A549 (cell line): ENCODE measurements around the gene GPSM1. TPM values are rescaled to one million over a fixed set of nuclear protein-coding genes. Genes with fewer than 3 reads are reported as not detected.

Experiments used
- ATAC-seq, 2 experiments: fragments of 200-7000 bp in 1 of 2; fragments of >200 bp in 1 of 2; cut with Nextera tagmentation in 1 of 2; cut with Tn5 transposase in 1 of 2; 3 replicates each; pipeline versions ENCODE4 v1.8.0 to v1.9.1; 2018 to 2020; ENCODE audit warnings: mild to moderate bottlenecking in 1 of 2, moderate library complexity in 1 of 2
- CTCF ChIA-PET: fragments of 300-600 bp; sonication (Branson Sonifier 250); formaldehyde crosslinking; extraction: SDS; loops from one replicate; lab custom pipeline; 2021; ENCODE audit warnings: antibody characterized with exemption, inconsistent platforms; lab: Yijun Ruan, JAX
- POLR2A ChIA-PET: fragments of 350-600 bp; formaldehyde crosslinking; extraction: SDS; loops from one replicate; lab custom pipeline; 2021; ENCODE audit warnings: antibody characterized with exemption, inconsistent platforms; lab: Yijun Ruan, JAX
- DNase-seq, 2 experiments: peaks; one replicate each; pipeline versions ENCODE4 v3.0.0 to v3.0.0-alpha.2; 2011 to 2016; ENCODE audit warnings: low read depth in 1 of 2, low spot score in 1 of 2
- FAIRE-seq: peaks from 2 replicates; lab custom pipeline; 2011; peaks lifted over from hg19 to GRCh38; lab: Jason Lieb, UNC
- H3K27ac ChIP-seq, 2 experiments: fragments of >200 bp; sonication (Bioruptor Twin); formaldehyde crosslinking; 3 replicates each; pipeline ENCODE4 v1.5.1; 2016 to 2017
- H3K4me1 ChIP-seq: fragments of >200 bp; sonication (Bioruptor Twin); formaldehyde crosslinking; 3 replicates; pipeline ENCODE4 v1.6.1; 2016
- H3K4me2 ChIP-seq: fragments of >200 bp; sonication (Bioruptor Twin); formaldehyde crosslinking; 3 replicates; pipeline ENCODE4 v1.6.1; 2016
- H3K4me3 ChIP-seq: fragments of >200 bp; sonication (Bioruptor Twin); formaldehyde crosslinking; 3 replicates; pipeline ENCODE4 v1.5.1; 2016
- H3K9me3 ChIP-seq: fragments of >200 bp; sonication (Bioruptor Twin); formaldehyde crosslinking; 3 replicates; pipeline ENCODE4 v1.6.1; 2016
- CBX2 ChIP-seq: fragments of 200-600 bp; sonication (generic); IDR thresholded peaks from 2 replicates; pipeline ENCODE4 v1.6.1; 2016; ENCODE audit warnings: low read depth, mild to moderate bottlenecking, borderline replicate concordance
- CHD2 ChIP-seq: fragments of 150-350 bp; IDR thresholded peaks from 2 replicates; pipeline ENCODE4 v1.6.1; 2014; ENCODE audit warnings: low read length; ENCODE audit not compliant: partially characterized antibody
- EHF ChIP-seq: fragments of 250-450 bp; sonication (Bioruptor Pico); IDR thresholded peaks from 2 replicates; pipeline ENCODE4 v1.5.0; 2020; ENCODE audit warnings: mild to moderate bottlenecking
- FOSB ChIP-seq: fragments of 250-450 bp; sonication (Bioruptor Pico); IDR thresholded peaks from 2 replicates; pipeline ENCODE4 v1.5.0; 2020; ENCODE audit warnings: mild to moderate bottlenecking, moderate library complexity
- FOSL2 ChIP-seq, 2 experiments: fragments of 450-650 bp in 1 of 2; fragments of >200 bp in 1 of 2; sonication (Bioruptor Twin) in 1 of 2; formaldehyde crosslinking; IDR thresholded peaks; 2 replicates each; pipeline versions ENCODE4 v1.5.0 to v1.6.1; 2016 to 2020; ENCODE audit warnings: mild to moderate bottlenecking in 1 of 2, moderate library complexity in 1 of 2
- FOXS1 ChIP-seq: fragments of 250-450 bp; sonication (Bioruptor Pico); IDR thresholded peaks from 2 replicates; pipeline ENCODE4 v1.5.0; 2020; ENCODE audit warnings: mild to moderate bottlenecking, moderate library complexity
- HDAC2 ChIP-seq: fragments of 200-600 bp; sonication (generic); IDR thresholded peaks from 2 replicates; pipeline ENCODE4 v1.6.1; 2016
- HOXB5 ChIP-seq: fragments of 250-450 bp; sonication (Bioruptor Pico); IDR thresholded peaks from 2 replicates; pipeline ENCODE4 v1.5.0; 2020; ENCODE audit warnings: mild to moderate bottlenecking, moderate library complexity
- KDM5A ChIP-seq: fragments of 200-600 bp; sonication (generic); IDR thresholded peaks from 2 replicates; pipeline ENCODE4 v1.6.1; 2016; ENCODE audit warnings: antibody characterized with exemption, mild to moderate bottlenecking
- MAFK ChIP-seq: fragments of 450-650 bp; IDR thresholded peaks from 2 replicates; pipeline ENCODE4 v1.6.1; 2014; ENCODE audit not compliant: partially characterized antibody
- NPAS2 ChIP-seq: fragments of 250-450 bp; sonication (Bioruptor Pico); IDR thresholded peaks from 2 replicates; pipeline ENCODE4 v1.8.0; 2022; ENCODE audit warnings: mild to moderate bottlenecking, moderate library complexity, borderline replicate concordance
- NR3C1 ChIP-seq: fragments of >200 bp; sonication (Bioruptor Twin); formaldehyde crosslinking; IDR thresholded peaks from 3 replicates; pipeline ENCODE4 v1.6.1; 2017
- RNF2 ChIP-seq: fragments of 200-600 bp; sonication (generic); IDR thresholded peaks from 2 replicates; pipeline ENCODE4 v1.6.1; 2016; ENCODE audit warnings: low read depth, mild to moderate bottlenecking, antibody characterized with exemption, moderate library complexity, borderline replicate concordance
- ZC3H11A ChIP-seq: fragments of 450-650 bp; IDR thresholded peaks from 2 replicates; pipeline ENCODE4 v1.6.1; 2014; ENCODE audit warnings: antibody characterized with exemption, mild to moderate bottlenecking
- ZSCAN20 ChIP-seq: fragments of 250-450 bp; sonication (Bioruptor Pico); IDR thresholded peaks from 2 replicates; pipeline ENCODE4 v1.8.0; 2022; ENCODE audit warnings: mild to moderate bottlenecking, moderate library complexity
- WGBS: methylation state at CpG from one replicate; pipeline ENCODE4 v1.1.6; 2017; ENCODE audit errors: missing lambda C conversion rate; 5-methylcytosine and 5-hydroxymethylcytosine counted together
- polyA plus RNA-seq, 4 experiments: library from polyadenylated mRNA; depleted of rRNA in 3 of 4; stranded (reverse); fragments of >200 nt; fragmentation: RNase III in 1 of 4; extraction: RNeasy Plus Mini Kit Qiagen cat#74134 plus additional on column Dnase treatment in 1 of 4; gene quantifications; 2 replicates in 3 of 4; 3 replicates in 1 of 4; pipeline ENCODE4 v1.2.3, GENCODE V29; 2011 to 2017
- TF ChIP-seq, protein P1 (sequence below): fragments of 200-600 bp; sonication (generic); IDR thresholded peaks from 2 replicates; pipeline ENCODE4 v1.6.1; 2016; ENCODE audit warnings: antibody characterized with exemption, mild to moderate bottlenecking, moderate library complexity
- TF ChIP-seq, protein P2 (sequence below): fragments of >200 bp; sonication (Bioruptor Twin); formaldehyde crosslinking; IDR thresholded peaks from 3 replicates; pipeline ENCODE4 v1.5.1; 2016
- TF ChIP-seq, protein P3 (sequence below): IDR thresholded peaks from 2 replicates; pipeline ENCODE4 v1.6.1; 2012
- TF ChIP-seq, protein P4 (sequence below): fragments of 150-350 bp; IDR thresholded peaks from 2 replicates; pipeline ENCODE4 v1.6.1; 2014; ENCODE audit warnings: low read depth, mild to moderate bottlenecking, low read length

Gene GPSM1
- polyA plus RNA-seq, 2 of the 4 experiments (the other 2 are of a cell fraction): 2.1 to 8.8 TPM

DNA sequence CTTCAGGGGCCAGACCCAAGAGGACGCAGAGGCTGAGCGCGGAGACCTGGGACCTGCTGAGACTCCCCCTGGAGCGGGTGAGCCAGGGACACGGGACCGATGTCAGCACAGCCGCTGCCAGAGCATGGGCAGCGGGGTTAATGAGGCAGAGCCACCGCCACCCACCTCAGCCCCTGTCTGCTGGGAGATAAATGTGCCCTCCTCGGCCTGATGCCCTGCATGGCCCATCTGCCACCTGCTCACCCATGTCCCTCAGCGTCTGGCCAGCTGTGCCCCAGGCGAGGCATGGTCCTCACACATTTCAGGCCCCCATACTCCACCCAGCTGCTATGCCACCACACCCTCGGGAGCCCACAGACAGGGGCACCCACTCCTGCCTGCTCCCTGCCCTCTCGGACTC, 21.4 kb downstream of the GPSM1 start:
- no peak for TF ChIP-seq MAFK
- no peak for TF ChIP-seq KDM5A
- TF ChIP-seq NR3C1: no peak

DNA sequence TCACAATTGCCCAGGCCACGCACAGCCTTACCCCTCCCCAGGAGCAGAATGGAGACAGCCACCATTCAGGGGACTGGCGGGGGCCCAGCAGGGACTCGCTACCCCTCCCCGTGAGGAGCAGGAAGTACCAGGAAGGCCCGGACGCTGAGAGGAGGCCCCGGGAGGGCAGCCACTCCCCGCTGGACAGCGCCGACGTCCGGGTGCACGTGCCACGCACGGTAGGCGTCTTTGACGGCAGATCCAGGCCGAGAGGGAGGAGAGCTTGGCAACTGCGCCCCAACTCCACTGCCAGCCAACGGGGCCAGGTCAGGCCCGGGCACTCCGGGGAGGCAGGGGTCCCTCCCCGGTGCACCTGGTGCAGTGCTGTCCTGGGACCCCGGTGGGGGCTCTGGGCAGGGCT, 22.2 kb downstream of the GPSM1 start:
- ATAC-seq: no peak

More for the DNA sequence above, 21.4 kb downstream of the GPSM1 start:
- FAIRE-seq (no peak), ATAC-seq (no peak), DNase-seq (no peak)
- Histone ChIP-seq H3K27ac (no peak overlapping the region), H3K9me3 (no peaks in the 10 kb centered on the region), H3K4me1 (peaks cover 9% of the 10 kb centered on the region; the same call in 2 of the 3 replicates), H3K4me2 (no peak overlapping the region), H3K4me3 (no peak overlapping the region)
- 95% methylated on average over 4 of the region's 14 CpGs for WGBS
- POLR2A ChIA-PET: no interaction called here
- CTCF ChIA-PET: interaction anchor here (0.8 to 1.1 kb wide), 2 partner anchors 9 to 10 kb away, joined by 3 read pairs; no protein-coding TSS in a partner anchor

More for the DNA sequence above, 22.2 kb downstream of the GPSM1 start:
- peaks cover 17% of the 10 kb centered on the region for H3K4me1 ChIP-seq
- H3K4me3 ChIP-seq: no peak overlapping the region
- CTCF ChIA-PET: no interaction called here
- no peak overlapping the region for H3K4me2 ChIP-seq
- POLR2A ChIA-PET: no interaction called here
- no peak for FAIRE-seq
- 88% methylated on average over 8 of the region's 24 CpGs for WGBS
- TF ChIP-seq, protein P1, sequence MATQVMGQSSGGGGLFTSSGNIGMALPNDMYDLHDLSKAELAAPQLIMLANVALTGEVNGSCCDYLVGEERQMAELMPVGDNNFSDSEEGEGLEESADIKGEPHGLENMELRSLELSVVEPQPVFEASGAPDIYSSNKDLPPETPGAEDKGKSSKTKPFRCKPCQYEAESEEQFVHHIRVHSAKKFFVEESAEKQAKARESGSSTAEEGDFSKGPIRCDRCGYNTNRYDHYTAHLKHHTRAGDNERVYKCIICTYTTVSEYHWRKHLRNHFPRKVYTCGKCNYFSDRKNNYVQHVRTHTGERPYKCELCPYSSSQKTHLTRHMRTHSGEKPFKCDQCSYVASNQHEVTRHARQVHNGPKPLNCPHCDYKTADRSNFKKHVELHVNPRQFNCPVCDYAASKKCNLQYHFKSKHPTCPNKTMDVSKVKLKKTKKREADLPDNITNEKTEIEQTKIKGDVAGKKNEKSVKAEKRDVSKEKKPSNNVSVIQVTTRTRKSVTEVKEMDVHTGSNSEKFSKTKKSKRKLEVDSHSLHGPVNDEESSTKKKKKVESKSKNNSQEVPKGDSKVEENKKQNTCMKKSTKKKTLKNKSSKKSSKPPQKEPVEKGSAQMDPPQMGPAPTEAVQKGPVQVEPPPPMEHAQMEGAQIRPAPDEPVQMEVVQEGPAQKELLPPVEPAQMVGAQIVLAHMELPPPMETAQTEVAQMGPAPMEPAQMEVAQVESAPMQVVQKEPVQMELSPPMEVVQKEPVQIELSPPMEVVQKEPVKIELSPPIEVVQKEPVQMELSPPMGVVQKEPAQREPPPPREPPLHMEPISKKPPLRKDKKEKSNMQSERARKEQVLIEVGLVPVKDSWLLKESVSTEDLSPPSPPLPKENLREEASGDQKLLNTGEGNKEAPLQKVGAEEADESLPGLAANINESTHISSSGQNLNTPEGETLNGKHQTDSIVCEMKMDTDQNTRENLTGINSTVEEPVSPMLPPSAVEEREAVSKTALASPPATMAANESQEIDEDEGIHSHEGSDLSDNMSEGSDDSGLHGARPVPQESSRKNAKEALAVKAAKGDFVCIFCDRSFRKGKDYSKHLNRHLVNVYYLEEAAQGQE: no peak
- TF ChIP-seq HOXB5 (CRISPR knock-in tag) (no peak), FOXS1 (CRISPR knock-in tag) (no peak), ZC3H11A (no peak), CBX2 (no peak), NPAS2 (CRISPR knock-in tag) (no peak), ZSCAN20 (CRISPR knock-in tag) (no peak), HDAC2 (no peak), FOSL2 (IDR thresholded peaks at IDR 0.05) (no peak), FOSL2 (CRISPR knock-in tag; IDR thresholded peaks at IDR 0.05) (no peak), RNF2 (no peak), FOSB (no peak), CHD2 (no peak), EHF (CRISPR knock-in tag) (no peak)
- TF ChIP-seq, protein P2, sequence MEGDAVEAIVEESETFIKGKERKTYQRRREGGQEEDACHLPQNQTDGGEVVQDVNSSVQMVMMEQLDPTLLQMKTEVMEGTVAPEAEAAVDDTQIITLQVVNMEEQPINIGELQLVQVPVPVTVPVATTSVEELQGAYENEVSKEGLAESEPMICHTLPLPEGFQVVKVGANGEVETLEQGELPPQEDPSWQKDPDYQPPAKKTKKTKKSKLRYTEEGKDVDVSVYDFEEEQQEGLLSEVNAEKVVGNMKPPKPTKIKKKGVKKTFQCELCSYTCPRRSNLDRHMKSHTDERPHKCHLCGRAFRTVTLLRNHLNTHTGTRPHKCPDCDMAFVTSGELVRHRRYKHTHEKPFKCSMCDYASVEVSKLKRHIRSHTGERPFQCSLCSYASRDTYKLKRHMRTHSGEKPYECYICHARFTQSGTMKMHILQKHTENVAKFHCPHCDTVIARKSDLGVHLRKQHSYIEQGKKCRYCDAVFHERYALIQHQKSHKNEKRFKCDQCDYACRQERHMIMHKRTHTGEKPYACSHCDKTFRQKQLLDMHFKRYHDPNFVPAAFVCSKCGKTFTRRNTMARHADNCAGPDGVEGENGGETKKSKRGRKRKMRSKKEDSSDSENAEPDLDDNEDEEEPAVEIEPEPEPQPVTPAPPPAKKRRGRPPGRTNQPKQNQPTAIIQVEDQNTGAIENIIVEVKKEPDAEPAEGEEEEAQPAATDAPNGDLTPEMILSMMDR: no peak
- TF ChIP-seq, protein P3, sequence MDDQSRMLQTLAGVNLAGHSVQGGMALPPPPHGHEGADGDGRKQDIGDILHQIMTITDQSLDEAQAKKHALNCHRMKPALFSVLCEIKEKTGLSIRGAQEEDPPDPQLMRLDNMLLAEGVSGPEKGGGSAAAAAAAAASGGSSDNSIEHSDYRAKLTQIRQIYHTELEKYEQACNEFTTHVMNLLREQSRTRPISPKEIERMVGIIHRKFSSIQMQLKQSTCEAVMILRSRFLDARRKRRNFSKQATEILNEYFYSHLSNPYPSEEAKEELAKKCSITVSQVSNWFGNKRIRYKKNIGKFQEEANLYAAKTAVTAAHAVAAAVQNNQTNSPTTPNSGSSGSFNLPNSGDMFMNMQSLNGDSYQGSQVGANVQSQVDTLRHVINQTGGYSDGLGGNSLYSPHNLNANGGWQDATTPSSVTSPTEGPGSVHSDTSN: no peak
- TF ChIP-seq, protein P4, sequence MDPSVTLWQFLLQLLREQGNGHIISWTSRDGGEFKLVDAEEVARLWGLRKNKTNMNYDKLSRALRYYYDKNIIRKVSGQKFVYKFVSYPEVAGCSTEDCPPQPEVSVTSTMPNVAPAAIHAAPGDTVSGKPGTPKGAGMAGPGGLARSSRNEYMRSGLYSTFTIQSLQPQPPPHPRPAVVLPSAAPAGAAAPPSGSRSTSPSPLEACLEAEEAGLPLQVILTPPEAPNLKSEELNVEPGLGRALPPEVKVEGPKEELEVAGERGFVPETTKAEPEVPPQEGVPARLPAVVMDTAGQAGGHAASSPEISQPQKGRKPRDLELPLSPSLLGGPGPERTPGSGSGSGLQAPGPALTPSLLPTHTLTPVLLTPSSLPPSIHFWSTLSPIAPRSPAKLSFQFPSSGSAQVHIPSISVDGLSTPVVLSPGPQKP: no peak
- H3K9me3 ChIP-seq: no peaks in the 10 kb centered on the region
- no peak for DNase-seq
- H3K27ac ChIP-seq: no peak overlapping the region
